Activated CD4-positive, alpha-beta T cell treated with anti-CD3 and anti-CD28 coated beads, Interleukin-2, Interleukin-4, amounts not matched to agents 100 ng/mL and 50 ng/mL, durations not matched to agents 16 hours and 8 hours (primary cell): Measurements from ENCODE around the gene KRTAP5-10.
"Not testable (repeated sequence)": the region's sequence is repeated elsewhere in the genome, so short reads cannot be mapped to it uniquely, and the experiment has no call there.

Experiments used
- DNase-seq: peaks from one replicate; pipeline ENCODE4 v3.0.0-alpha.2; 2020; ENCODE audit warnings: low spot score

The KRTAP5-10 gene

GRCh38 chr11:71565263-71565662, at the start of gene KRTAP5-10:
Gene KRTAP5-10 (plus strand): TSS chr11:71565563. CDS start chr11:71565588, 25 bp downstream.
- DNase-seq = no peak

GRCh38 chr11:71518506-71519471, 46.6 kb upstream of the KRTAP5-10 start:
- DNase-seq = no peak

GRCh38 chr11:71519546-71519945, 45.8 kb upstream of the KRTAP5-10 start:
- DNase-seq = no peak

- no peak for DNase-seq
These were observed 40.0 kb upstream of the KRTAP5-10 start for GRCh38 chr11:71525188-71525937.

- no peak for DNase-seq
These were observed 39.3 kb upstream of the KRTAP5-10 start for GRCh38 chr11:71525938-71526495.

GRCh38 chr11:71526796-71527575, 38.4 kb upstream of the KRTAP5-10 start, which contains the start of gene KRTAP5-7:
Gene KRTAP5-7 (plus strand): TSS chr11:71527267. CDS start chr11:71527301, 34 bp downstream.
- not testable (repeated sequence) for DNase-seq

- DNase-seq = no peak
These were observed 37.7 kb upstream of the KRTAP5-10 start for GRCh38 chr11:71527576-71528210.

GRCh38 chr11:71530602-71531001, 34.8 kb upstream of the KRTAP5-10 start:
- no peak for DNase-seq

GRCh38 chr11:71532036-71532610, 33.2 kb upstream of the KRTAP5-10 start:
- DNase-seq = no peak

- DNase-seq = not testable (repeated sequence)
These were observed 30.4 kb upstream of the KRTAP5-10 start for GRCh38 chr11:71534711-71535608.

- DNase-seq = no peak
These were observed 29.5 kb upstream of the KRTAP5-10 start for GRCh38 chr11:71535825-71536224.

GRCh38 chr11:71537537-71537936, 27.8 kb upstream of the KRTAP5-10 start:
- no peak for DNase-seq

GRCh38 chr11:71537977-71538665, 27.2 kb upstream of the KRTAP5-10 start, which contains the start of gene KRTAP5-8:
Gene KRTAP5-8 (plus strand): TSS chr11:71538025. CDS start chr11:71538056, 31 bp downstream.
- DNase-seq = not testable (repeated sequence)

- DNase-seq = no peak
These were observed 26.7 kb upstream of the KRTAP5-10 start for GRCh38 chr11:71538666-71538990.

GRCh38 chr11:71539017-71539416, 26.3 kb upstream of the KRTAP5-10 start:
- no peak for DNase-seq

- not testable (repeated sequence) for DNase-seq
These were observed 25.4 kb upstream of the KRTAP5-10 start for GRCh38 chr11:71539971-71540370.

GRCh38 chr11:71540521-71541304, 24.6 kb upstream of the KRTAP5-10 start:
- DNase-seq = not testable (repeated sequence)

GRCh38 chr11:71542382-71542781, 23.0 kb upstream of the KRTAP5-10 start:
- no peak for DNase-seq
